Measurements from ENCODE around the gene TC2N. TPM values are rescaled to one million over a fixed set of nuclear protein-coding genes. Genes with fewer than 3 reads are reported as not detected.

TC2N gene
- total RNA-seq, 2 donors from 2014 or later, result 67.6 to 93.4 TPM

DNA sequence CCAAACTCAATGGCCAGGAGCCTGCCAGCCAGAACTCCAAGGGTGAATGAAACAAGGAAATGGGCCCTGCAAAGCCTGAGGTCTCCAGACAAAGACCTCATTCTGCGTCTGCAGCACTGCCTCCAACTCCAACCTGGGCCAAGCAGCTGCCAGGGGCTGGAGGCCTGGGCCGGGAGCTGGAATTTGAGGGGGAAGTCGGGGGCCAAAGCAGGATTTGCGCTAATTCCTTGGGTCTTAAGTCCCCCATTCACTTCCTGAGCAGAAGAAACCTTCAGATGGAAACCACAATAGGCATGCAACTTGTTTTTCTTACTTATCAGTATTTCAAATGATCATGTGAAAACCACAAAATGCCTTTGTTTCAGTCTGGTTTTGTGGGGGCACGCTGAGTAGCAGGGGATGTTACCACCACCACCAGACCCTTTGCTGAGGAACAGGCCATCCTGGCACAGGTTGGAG is 23.0 kb upstream of the TC2N start:
- H3K27me3 ChIP-seq, result no peaks in the 10 kb centered on the region
- no peaks in the 10 kb centered on the region for H3K4me1 ChIP-seq
- no peak overlapping the region for H3K4me3 ChIP-seq
- TF ChIP-seq, protein P1, sequence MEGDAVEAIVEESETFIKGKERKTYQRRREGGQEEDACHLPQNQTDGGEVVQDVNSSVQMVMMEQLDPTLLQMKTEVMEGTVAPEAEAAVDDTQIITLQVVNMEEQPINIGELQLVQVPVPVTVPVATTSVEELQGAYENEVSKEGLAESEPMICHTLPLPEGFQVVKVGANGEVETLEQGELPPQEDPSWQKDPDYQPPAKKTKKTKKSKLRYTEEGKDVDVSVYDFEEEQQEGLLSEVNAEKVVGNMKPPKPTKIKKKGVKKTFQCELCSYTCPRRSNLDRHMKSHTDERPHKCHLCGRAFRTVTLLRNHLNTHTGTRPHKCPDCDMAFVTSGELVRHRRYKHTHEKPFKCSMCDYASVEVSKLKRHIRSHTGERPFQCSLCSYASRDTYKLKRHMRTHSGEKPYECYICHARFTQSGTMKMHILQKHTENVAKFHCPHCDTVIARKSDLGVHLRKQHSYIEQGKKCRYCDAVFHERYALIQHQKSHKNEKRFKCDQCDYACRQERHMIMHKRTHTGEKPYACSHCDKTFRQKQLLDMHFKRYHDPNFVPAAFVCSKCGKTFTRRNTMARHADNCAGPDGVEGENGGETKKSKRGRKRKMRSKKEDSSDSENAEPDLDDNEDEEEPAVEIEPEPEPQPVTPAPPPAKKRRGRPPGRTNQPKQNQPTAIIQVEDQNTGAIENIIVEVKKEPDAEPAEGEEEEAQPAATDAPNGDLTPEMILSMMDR (IDR thresholded peaks at IDR 0.05), result no peak
- H3K9ac ChIP-seq (ENCODE audit: low read depth in 2 of 2, low read length in 2 of 2), result no peak overlapping the region
- no peaks in the 10 kb centered on the region for H3K36me3 ChIP-seq
- no peaks in the 10 kb centered on the region for H3K9me3 ChIP-seq
- intact Hi-C loops (cut with DNase I), result no loop called here
- DNase-seq, result no peak
- no peak overlapping the region for H3K27ac ChIP-seq

DNA sequence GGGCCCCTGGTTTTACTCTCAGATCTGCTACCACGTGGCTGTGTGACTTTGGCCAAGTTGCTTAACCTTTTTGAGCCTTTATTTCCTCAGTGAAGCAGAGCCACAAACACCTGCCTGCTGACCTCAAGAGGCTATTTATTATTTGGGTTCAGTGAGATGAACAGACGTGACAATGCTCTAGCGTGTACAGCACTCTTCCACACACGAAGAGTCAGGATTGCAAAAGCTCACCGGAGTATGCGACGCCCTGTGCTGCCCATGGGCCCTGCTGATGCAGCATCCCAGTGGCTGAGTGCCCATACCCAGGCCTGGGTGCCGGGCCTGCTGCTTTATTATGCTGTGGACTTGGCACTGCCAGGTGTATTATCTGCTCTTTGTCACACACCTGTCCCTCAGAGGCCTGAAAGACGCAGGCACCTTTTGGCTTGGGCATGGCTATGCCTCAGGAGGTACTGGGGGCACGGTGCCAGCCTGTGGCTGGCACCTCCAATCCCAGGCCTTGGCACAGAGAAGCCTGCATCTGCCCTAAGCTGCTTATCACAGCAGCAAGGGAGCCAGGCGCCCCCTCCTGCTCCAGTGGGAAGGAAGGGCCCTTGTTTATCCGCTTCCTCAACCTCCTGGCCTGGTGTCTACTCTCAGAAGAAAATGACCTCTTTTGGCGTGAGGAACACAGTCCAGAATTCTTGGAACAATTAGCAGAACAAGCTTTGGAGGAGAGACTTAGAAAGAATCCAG is 22.3 kb upstream of the TC2N start:
- no peaks in the 10 kb centered on the region for H3K36me3 ChIP-seq
- TF ChIP-seq, protein P1 (IDR thresholded peaks at IDR 0.05), result no peak
- H3K27me3 ChIP-seq, result no peaks in the 10 kb centered on the region
- no peak overlapping the region for H3K4me3 ChIP-seq
- DNase-seq, result no peak
- no peak overlapping the region for H3K27ac ChIP-seq
- no peak overlapping the region for H3K9ac ChIP-seq (ENCODE audit: low read depth in 2 of 2, low read length in 2 of 2)
- intact Hi-C loops (cut with DNase I), result no loop called here
- H3K4me1 ChIP-seq, result no peaks in the 10 kb centered on the region
- no peaks in the 10 kb centered on the region for H3K9me3 ChIP-seq

DNA sequence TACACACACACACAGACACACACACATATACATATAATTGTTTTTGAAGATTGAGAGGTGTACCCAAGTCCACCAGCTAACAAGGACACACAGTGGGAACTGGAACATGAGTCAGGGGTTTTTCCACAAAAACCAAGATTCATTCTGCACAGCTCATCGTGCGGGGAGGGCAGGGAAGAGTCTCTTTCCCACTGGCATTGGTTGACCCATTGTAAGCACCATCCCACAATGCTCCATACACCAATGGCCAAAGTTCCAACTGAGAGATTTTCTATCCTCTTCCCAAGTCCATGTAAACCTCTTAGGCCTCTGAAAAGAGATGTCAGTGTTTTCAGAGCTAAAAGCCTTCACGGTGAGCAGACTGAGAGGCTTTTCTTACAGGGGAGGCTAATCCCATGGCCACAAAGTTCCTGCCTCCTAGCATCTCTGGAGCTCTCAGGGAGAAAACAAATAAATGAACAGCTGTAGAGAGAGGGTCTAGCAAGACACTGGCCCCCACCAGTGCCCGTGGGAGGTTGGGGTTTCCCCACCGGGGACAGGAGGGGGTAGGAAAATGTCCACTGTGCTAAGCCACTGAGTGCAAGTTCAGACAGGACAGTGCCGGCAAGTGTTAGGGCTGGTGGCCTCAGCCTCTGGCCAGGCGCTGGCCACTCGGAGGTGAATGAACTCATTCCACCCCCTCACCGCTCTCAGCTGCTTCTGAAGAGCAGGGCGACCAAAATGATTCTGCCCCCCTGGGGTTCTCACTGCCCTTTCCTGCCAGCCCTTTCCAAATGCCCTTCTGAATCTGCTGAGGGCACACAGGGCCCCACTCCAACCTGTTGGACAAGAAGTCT is 21.5 kb upstream of the TC2N start:
- TF ChIP-seq, protein P1 (IDR thresholded peaks at IDR 0.05), result no peak
- H3K27me3 ChIP-seq, result no peaks in the 10 kb centered on the region
- no peaks in the 10 kb centered on the region for H3K9me3 ChIP-seq
- no peaks in the 10 kb centered on the region for H3K36me3 ChIP-seq
- H3K4me3 ChIP-seq, result no peak overlapping the region
- H3K9ac ChIP-seq (ENCODE audit: low read depth in 2 of 2, low read length in 2 of 2), result no peak overlapping the region
- no peak for DNase-seq
- H3K27ac ChIP-seq, result no peak overlapping the region
- H3K4me1 ChIP-seq, result no peaks in the 10 kb centered on the region
- intact Hi-C loops (cut with DNase I), result no loop called here

DNA sequence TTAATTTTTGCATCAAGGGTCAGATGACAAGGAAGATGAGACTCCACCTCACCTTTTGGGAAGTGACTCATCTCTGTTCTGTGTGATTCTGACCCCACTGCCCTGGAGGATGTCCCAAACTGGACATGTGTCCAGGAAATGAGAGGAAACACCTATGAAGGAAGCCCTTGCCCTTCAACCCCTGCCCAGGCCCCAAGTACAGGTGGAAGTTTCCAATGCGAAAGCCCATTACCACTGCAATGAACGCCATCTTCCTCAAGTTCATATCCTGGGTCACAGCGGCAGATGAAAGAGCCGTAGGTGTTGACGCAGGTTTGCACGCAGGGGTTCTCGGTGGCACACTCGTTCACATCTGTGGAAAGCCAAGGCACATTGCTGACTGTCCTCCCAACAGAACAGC is 19.6 kb upstream of the TC2N start:
- Histone ChIP-seq H3K4me3 (no peak overlapping the region), H3K9me3 (no peaks in the 10 kb centered on the region), H3K9ac (ENCODE audit: low read depth in 2 of 2, low read length in 2 of 2) (no peak overlapping the region), H3K27me3 (no peaks in the 10 kb centered on the region), H3K27ac (no peak overlapping the region), H3K4me1 (no peaks in the 10 kb centered on the region), H3K36me3 (no peaks in the 10 kb centered on the region)
- intact Hi-C loops (cut with DNase I), result no loop called here
- no peak for DNase-seq
- TF ChIP-seq, protein P1 (IDR thresholded peaks at IDR 0.05), result no peak

DNA sequence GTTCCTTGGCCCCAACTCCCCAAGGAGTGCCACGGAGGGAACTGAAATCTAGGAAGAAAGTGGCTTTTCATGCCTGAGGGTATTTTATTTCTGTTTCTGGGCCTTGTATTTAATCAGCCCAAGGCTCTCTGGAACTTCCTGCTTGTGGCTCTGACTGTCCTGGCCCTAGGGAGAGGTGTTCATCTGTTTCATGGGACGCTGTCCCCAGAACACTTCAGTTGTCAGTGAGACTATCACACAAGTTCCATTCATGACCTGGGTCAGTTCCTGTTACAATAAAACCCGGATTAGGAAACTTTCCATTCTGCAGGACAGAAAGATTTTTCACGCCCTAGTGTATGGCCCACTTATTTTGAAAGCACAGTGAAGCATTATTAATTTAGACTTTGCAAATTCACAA is 18.5 kb upstream of the TC2N start:
- no peaks in the 10 kb centered on the region for H3K27me3 ChIP-seq

More for the DNA sequence above, 18.5 kb upstream of the TC2N start:
- no peak for DNase-seq
- Histone ChIP-seq H3K9ac (ENCODE audit: low read depth in 2 of 2, low read length in 2 of 2) (no peak overlapping the region), H3K4me1 (no peaks in the 10 kb centered on the region), H3K36me3 (no peaks in the 10 kb centered on the region), H3K27ac (no peak overlapping the region), H3K4me3 (no peak overlapping the region), H3K9me3 (no peaks in the 10 kb centered on the region)
- TF ChIP-seq, protein P1 (IDR thresholded peaks at IDR 0.05), result no peak
- intact Hi-C loops (cut with DNase I), result no loop called here
